SK-N-SH (cell line): ENCODE data around the gene TMEM232.

Source experiments
- POLR2AphosphoS5 ChIP-seq: IDR thresholded peaks from 2 replicates; pipeline ENCODE4 v1.6.1; 2012; ENCODE audit warnings: low read depth, low read length
- TF ChIP-seq, protein P1 (sequence below): fragments of 200-600 bp; sonication (generic); IDR thresholded peaks from 2 replicates; pipeline ENCODE4 v1.6.1; 2017; ENCODE audit warnings: antibody characterized with exemption, mild to moderate bottlenecking, moderate library complexity

- TF ChIP-seq, protein P1, sequence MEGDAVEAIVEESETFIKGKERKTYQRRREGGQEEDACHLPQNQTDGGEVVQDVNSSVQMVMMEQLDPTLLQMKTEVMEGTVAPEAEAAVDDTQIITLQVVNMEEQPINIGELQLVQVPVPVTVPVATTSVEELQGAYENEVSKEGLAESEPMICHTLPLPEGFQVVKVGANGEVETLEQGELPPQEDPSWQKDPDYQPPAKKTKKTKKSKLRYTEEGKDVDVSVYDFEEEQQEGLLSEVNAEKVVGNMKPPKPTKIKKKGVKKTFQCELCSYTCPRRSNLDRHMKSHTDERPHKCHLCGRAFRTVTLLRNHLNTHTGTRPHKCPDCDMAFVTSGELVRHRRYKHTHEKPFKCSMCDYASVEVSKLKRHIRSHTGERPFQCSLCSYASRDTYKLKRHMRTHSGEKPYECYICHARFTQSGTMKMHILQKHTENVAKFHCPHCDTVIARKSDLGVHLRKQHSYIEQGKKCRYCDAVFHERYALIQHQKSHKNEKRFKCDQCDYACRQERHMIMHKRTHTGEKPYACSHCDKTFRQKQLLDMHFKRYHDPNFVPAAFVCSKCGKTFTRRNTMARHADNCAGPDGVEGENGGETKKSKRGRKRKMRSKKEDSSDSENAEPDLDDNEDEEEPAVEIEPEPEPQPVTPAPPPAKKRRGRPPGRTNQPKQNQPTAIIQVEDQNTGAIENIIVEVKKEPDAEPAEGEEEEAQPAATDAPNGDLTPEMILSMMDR = no peak
- TF ChIP-seq POLR2AphosphoS5 = no peak
These were observed 87.2 kb downstream of the TMEM232 start for GRCh38 chr5:110638970-110639902.
